Measurements from ENCODE around the gene AKAP1.

The AKAP1 gene

GRCh38 chr17:57106107-57106835, 21.2 kb downstream of the AKAP1 start:
- no peak for DNase-seq (ENCODE audit: low read depth in 3 of 3)

DNA sequence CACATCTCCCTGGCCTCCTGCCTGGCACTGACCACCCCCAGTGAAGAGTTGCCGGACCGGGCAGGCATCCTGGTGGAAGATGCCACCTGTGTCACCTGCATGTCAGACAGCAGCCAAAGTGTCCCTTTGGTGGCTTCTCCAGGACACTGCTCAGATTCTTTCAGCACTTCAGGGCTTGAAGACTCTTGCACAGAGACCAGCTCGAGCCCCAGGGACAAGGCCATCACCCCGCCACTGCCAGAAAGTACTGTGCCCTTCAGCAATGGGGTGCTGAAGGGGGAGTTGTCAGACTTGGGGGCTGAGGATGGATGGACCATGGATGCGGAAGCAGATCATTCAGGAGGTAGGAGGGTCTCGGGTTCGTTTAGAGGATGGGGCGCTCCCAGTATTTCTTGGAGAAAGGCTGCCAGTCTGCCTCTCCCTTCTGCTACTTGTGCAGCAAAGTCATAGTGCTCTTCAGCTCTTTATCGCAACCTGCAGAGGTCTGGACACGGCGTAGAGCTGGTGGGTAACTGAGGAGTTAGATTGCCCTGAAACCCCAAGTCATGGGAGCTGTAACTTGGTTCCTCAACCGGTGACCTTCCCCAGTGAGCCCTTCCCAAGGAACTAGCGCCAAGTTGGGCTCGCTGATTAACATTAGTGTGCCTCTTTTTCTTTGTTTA, 21.9 kb downstream of the AKAP1 start:
- no peak for DNase-seq (ENCODE audit: low read depth in 3 of 3)

GRCh38 chr17:57107498-57108101, 22.6 kb downstream of the AKAP1 start:
- DNase-seq (ENCODE audit: low read depth in 3 of 3): no peak

- DNase-seq (ENCODE audit: low read depth in 3 of 3): no peak
Measured at GRCh38 chr17:57108671-57109392, 23.8 kb downstream of the AKAP1 start.

GRCh38 chr17:57109393-57110151, 24.5 kb downstream of the AKAP1 start:
- no peak for DNase-seq (ENCODE audit: low read depth in 3 of 3)

DNA sequence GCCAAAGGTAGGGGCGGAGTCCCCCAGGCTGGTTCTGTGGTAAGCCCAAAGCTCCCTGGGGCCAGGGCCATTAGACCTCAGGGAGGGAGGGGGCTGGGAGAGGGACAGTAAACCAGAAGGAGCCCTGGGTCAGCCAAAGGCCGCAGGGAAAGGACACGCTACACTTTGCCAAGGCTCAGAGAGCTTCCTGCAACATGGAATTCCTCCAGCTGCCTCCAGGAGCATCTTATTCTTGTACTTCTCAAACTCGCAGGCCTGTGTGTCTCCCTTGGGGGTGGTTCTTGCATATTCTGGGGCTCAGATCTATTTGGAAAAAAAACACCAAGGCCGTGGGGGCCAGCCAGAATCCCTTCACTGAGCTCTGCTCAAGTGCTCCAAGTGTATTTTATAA, 25.1 kb downstream of the AKAP1 start:
- DNase-seq (ENCODE audit: low read depth in 3 of 3): no peak

GRCh38 chr17:57110579-57111325, 25.7 kb downstream of the AKAP1 start:
- no peak for DNase-seq (ENCODE audit: low read depth in 3 of 3)

- no peak for DNase-seq (ENCODE audit: low read depth in 3 of 3)
Measured at GRCh38 chr17:57111386-57111785, 26.3 kb downstream of the AKAP1 start.

DNA sequence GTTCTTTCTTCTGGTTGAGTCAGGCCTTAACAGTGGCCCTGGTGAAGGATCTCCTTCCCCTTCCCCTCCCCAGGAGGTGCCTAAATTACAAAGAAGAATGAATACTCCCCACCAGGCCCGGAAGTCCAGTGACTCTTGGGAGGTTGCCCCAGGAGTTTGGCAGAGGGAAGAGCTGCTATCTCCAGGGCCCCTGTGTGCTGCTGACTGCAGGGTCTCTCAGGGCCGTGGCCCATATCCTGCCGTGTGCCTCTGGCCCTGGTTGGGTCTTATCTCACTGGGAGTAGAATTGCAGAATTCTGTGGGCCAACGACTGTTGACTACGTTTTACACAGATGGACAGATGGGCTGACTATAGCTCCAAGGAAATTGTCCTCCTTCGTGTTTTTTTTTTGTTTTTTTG, 28.0 kb downstream of the AKAP1 start:
- no peak for DNase-seq (ENCODE audit: low read depth in 3 of 3)

DNA sequence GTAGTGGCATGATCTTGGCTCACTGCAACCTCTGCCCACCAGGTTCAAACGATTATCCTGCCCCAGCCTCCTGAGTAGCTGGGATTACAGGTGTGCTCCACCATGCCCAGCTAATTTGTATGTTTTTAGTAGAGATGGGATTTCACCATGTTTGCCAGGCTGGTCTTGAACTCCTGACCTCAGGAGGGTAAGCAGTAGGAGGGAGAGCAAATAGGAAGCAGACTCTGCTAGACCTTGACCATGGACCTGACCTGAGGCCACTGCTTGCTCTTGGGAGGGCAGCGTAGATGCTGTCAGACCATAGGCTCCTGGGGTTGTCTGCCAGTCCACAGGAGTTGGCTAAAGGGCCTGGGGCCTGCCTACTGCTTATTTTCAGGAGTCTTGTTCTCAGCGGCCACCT, 28.6 kb downstream of the AKAP1 start:
- no peak for DNase-seq (ENCODE audit: low read depth in 3 of 3)

DNA sequence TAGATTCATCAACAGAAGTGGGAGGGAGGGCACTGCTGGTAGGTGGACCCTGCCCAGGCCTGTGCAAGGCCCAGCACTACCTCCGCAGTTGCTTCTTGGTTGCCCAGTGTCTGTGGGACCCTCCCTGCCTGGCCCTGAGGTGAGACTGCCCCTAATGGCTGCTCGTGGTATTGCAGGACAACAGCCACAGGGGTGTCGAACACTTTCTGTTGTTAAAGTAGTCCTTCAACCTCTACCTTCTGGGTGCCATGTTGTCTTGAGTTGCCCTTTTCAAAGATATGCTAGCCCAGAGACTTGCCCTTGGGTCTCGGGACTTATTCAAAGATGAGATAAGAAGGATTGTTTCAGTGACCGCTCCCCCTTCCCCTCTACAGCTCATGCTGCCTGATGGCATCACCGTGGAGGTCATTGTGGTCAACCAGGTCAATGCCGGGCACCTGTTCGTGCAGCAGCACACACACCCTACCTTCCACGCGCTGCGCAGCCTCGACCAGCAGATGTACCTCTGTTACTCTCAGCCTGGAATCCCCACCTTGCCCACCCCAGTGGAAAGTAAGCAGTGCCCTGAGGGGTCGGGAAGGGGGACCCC, 29.1 kb downstream of the AKAP1 start:
- DNase-seq (ENCODE audit: low read depth in 3 of 3): peak; percentile 40 to 50 (median 44)

- DNase-seq (ENCODE audit: low read depth in 3 of 3): no peak
Measured at GRCh38 chr17:57115377-57115776, 30.3 kb downstream of the AKAP1 start.

DNA sequence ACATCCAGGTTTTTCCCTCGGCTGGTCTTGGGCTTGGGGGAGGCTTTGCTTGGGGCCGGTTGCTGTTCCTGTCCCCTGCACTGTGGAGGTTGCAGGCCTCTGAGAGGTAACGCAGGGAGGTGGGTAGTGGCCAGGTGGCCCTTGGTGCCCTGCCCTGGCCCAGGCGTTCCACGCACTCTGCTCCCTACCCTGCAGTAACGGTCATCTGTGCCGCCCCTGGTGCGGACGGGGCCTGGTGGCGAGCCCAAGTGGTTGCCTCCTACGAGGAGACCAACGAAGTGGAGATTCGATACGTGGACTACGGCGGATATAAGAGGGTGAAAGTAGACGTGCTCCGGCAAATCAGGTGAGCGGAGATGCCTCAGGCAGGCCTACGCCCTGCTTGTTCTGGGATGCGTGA, 30.9 kb downstream of the AKAP1 start:
- DNase-seq (ENCODE audit: low read depth in 3 of 3): no peak

DNA sequence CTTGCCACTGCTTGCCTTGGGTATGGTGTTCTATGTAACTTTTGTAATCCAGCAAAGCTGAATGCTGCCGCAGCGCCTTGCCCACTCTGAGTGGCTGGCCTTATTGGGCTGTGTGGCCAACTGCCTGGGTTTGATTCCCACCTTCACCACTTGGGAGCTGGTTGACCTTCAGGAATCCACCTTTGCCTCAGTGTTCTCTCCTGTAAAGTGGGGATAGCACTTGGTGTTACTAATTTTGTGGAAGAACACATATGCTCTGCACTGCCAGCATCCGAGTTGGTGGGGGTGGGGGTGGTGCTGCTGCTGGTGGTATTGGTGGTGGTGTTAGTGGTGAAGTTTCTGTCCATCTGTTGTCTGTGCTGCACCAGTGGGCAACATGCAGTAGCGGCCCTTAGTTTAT, 32.8 kb downstream of the AKAP1 start:
- no peak for DNase-seq (ENCODE audit: low read depth in 3 of 3)

- no peak for DNase-seq (ENCODE audit: low read depth in 3 of 3)
Measured at GRCh38 chr17:57120814-57121213, 35.8 kb downstream of the AKAP1 start.

GRCh38 chr17:57121308-57122042, 36.4 kb downstream of the AKAP1 start:
- no peak for DNase-seq (ENCODE audit: low read depth in 3 of 3)

DNA sequence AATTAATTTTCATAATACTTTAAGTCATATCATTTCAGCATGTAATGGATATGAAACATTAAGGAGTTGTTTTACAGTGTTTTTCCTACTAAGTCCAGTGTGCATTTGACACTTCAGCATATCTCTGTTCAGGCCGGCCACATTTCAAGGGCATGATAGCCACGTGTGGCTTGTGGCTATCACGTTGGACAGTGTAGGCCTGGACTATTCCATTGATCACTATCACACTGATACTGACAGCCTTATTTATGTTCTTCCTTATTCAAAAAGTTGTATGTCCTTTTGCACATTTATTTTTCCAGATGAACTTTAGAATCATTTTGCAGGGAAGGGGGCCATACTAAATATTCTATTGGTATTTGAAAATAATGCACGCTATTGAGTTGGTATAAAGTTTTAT, 39.0 kb downstream of the AKAP1 start:
- no peak for DNase-seq (ENCODE audit: low read depth in 3 of 3)

DNA sequence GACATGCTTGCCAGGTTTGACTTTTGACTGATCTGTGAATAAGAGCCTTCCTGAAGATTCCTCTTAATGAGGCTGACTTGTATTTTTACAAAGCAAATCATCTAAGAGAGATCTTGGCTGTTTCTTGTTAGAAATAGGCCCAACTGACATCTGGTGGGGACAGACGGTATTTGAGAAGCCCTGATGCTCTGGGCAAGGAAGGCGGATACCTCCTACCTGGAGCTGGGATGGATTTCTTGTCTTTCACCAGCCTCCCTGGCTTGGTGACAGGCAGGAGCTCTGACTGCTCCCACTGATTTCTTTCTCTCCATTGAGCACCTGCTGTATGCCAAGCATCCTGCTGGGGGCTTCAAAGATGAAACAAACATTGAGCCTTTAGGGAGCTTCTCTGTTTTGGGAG, 40.4 kb downstream of the AKAP1 start:
- no peak for DNase-seq (ENCODE audit: low read depth in 3 of 3)

DNA sequence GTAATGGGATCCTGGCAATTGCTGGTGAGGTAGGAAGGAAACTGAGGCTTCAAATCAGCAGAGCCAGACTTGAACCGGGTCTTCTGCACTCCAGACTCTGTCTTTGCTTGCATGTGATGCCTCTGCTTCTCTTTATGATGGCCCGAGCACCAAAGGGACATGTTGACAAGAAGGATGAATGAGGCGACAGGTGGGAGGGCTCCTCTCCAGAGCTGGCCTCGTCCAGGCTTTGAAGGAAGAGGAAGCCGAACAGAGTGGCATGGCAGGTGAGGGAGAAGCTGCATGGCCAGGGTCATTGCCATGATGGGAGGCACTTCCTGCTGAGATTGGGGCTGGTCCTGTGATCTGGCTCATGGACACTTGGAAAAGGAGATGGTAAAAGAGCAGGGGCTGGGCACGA, 40.8 kb downstream of the AKAP1 start:
- DNase-seq (ENCODE audit: low read depth in 3 of 3): no peak

All from stimulated activated CD4-positive, alpha-beta T cell treated with anti-CD3 and anti-CD28 coated beads, TNF-alpha, amount 100 ng/mL, for 4 hours (primary cell).